Adrenal gland (tissue), 12 donors: Measurements from ENCODE around the gene RPS27A. TPM values are rescaled to one million over a fixed set of nuclear protein-coding genes. Genes with fewer than 3 reads are reported as not detected.

Experiments used
- DNase-seq, 7 donors: peaks; one replicate each; pipeline ENCODE4 v3.0.0-alpha.2; 2019 to 2020
- H3K27ac ChIP-seq, 5 donors: fragments of 200-600 bp; sonication (generic) in 4 of 5; 1 replicate in 3 of 5; 2 replicates in 2 of 5; pipeline versions ENCODE4 v1.5.1 to v1.8.0; 2016 to 2020; ENCODE audit warnings: mild to moderate bottlenecking in 1 of 5
- H3K27me3 ChIP-seq: fragments of 200-600 bp; 2 replicates; pipeline ENCODE4 v1.8.0; 2021
- H3K36me3 ChIP-seq, 2 donors: fragments of 200-600 bp; replicated peaks in 1 of 2; 1 replicate in 1 of 2; 2 replicates in 1 of 2; pipeline versions ENCODE4 v1.5.1 to v1.8.0; 2018 to 2022
- H3K4me1 ChIP-seq, 2 donors: fragments of 200-600 bp; replicated peaks in 1 of 2; 1 replicate in 1 of 2; 2 replicates in 1 of 2; pipeline versions ENCODE4 v1.5.1 to v1.8.0; 2018 to 2021
- H3K4me3 ChIP-seq, 4 donors: fragments of 200-600 bp; sonication (generic) in 3 of 4; one replicate each; pipeline ENCODE4 v1.5.1; 2016 to 2018
- H3K9me3 ChIP-seq, 3 donors: fragments of 200-600 bp; sonication (generic) in 1 of 3; replicated peaks in 1 of 3; 1 replicate in 2 of 3; 2 replicates in 1 of 3; pipeline versions ENCODE4 v1.5.1 to v1.8.0; 2016 to 2021
- POLR2A ChIP-seq, 2 donors: fragments of 450-650 bp; IDR thresholded peaks; one replicate each; pipeline ENCODE4 v1.6.1; 2017; ENCODE audit warnings: antibody characterized with exemption in 2 of 2, mild to moderate bottlenecking in 2 of 2, moderate library complexity in 1 of 2
- WGBS, 4 donors: extraction: QIAGEN DNeasy Blood & Tissue Kit in 2 of 4; methylation state at CpG; one replicate each; pipeline versions ENCODE4 v1.1.5 to v1.1.7; 2013 to 2017; 5-methylcytosine and 5-hydroxymethylcytosine counted together
- intact Hi-C, 2 donors: fragments of 100-400 bp; cut with DNase I; formaldehyde crosslinking; loops; one replicate each; pipeline versions ENCODE4 v1.14.1 to v1.15.0; 2022 to 2023
- polyA plus RNA-seq, 3 donors: library from polyadenylated mRNA; stranded (reverse); fragments of 200-250 nt in 2 of 3; fragments of 350-450 nt in 1 of 3; fragmentation: Illumina TruSeq in 1 of 3; extraction: RNeasy Lipid Tissue Mini Kit (QIAGEN cat#74804) in 1 of 3; gene quantifications; one replicate each; pipeline ENCODE4 v1.2.3, GENCODE V29; 2013 to 2014
- total RNA-seq, 9 donors: library from RNA; depleted of rRNA in 4 of 9; stranded (reverse); fragments of >200 nt in 4 of 9; fragments of 120-200 nt in 1 of 9; fragmentation: NEBNext Ultra II Directional in 1 of 9; extraction: Animal tissue kit (Norgen Biotek cat#: 25700) in 1 of 9; gene quantifications; one replicate each; pipeline versions ENCODE4 v1.1.0 to v1.2.4, GENCODE V29; 2013 to 2023
- TF ChIP-seq, protein P1 (sequence below), 6 experiments: fragments of 450-650 bp in 4 of 6; fragments of 200-600 bp in 2 of 6; sonication (generic) in 1 of 6; IDR thresholded peaks; 1 replicate in 5 of 6; 2 replicates in 1 of 6; pipeline versions ENCODE4 v1.5.1 to v1.8.0; 2016 to 2021; ENCODE audit warnings: antibody characterized with exemption in 6 of 6, mild to moderate bottlenecking in 2 of 6, moderate library complexity in 1 of 6
- donor health status: healthy with polysubstance abuse.
- donor health status: Bipolar disorder and iron deficiency.
- donor health status: DM: yes; HTN: yes; CAD: no.
- donor health status: DM: no; HTN: no; CAD: no.
- donor health status: DM: no; HTN: no; CAD: no.
- donor health status: DM: yes; HTN: yes; CAD: no.

RPS27A gene
- total and polyA plus RNA-seq, 12 donors = 493 to 1,820 (median 834) TPM

DNA sequence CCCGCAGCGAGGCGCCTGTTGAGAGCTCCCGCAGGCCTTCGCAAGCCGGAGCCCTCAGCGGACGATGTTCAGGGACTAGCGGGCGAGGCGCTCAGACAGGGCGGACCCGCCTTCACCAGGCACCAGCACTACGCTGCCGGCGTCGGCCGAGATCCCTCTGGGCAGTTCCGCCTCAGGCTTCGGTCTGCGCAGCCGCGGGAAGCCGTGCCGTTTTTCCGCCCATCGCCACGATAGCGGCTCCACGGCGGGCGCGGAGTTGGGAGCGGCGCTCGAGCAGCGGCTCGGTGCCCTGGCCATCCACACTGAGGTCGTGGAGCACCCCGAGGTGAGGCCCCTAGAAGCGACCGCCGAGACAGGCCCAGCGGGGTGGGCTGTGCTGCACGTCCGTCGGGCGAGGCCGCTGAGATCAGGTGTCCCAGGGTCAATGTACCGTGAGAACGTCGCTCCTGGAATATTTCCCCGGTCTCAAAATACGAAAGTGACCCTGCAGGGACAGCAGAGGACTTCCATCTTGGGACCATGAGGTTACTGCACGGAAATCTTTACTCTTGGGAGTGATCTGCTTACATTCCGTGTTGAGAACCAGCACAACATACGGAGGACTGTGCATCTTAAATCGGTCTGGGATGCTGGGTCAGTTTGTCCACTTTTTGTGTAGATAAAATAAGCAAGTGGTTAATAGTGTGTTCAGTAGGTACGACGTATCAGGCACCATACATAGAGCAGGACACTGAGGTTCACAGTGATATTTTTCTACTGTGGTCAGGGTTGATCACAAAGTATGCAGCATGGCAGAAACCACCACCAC lies 49.8 kb downstream of the RPS27A start:
- peak overlapping the region; percentile 71 to 98 (median 85) for H3K27ac ChIP-seq
- peak; percentile 83 to 93 (median 90) for DNase-seq
- TF ChIP-seq, protein P1, sequence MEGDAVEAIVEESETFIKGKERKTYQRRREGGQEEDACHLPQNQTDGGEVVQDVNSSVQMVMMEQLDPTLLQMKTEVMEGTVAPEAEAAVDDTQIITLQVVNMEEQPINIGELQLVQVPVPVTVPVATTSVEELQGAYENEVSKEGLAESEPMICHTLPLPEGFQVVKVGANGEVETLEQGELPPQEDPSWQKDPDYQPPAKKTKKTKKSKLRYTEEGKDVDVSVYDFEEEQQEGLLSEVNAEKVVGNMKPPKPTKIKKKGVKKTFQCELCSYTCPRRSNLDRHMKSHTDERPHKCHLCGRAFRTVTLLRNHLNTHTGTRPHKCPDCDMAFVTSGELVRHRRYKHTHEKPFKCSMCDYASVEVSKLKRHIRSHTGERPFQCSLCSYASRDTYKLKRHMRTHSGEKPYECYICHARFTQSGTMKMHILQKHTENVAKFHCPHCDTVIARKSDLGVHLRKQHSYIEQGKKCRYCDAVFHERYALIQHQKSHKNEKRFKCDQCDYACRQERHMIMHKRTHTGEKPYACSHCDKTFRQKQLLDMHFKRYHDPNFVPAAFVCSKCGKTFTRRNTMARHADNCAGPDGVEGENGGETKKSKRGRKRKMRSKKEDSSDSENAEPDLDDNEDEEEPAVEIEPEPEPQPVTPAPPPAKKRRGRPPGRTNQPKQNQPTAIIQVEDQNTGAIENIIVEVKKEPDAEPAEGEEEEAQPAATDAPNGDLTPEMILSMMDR (IDR thresholded peaks at IDR 0.05) = peak in 1 of 6 experiments; percentile 21
- TF ChIP-seq POLR2A (IDR thresholded peaks at IDR 0.05) = peak; percentile 62 to 94
- intact Hi-C loops = no loop called here
- WGBS, 4 donors = 1 to 15% (median 2%) methylated on average over 6 to 60 of the region's 60 CpGs
- H3K27me3 ChIP-seq = no peaks in the 10 kb centered on the region
- peaks cover 0 to 18% of the 10 kb centered on the region in 2 donors for H3K4me1 ChIP-seq
- H3K4me3 ChIP-seq = peak overlapping the region; percentile 16 to 81 (median 40)
- H3K9me3 ChIP-seq = no peaks in the 10 kb centered on the region
- no peaks in the 10 kb centered on the region for H3K36me3 ChIP-seq

DNA sequence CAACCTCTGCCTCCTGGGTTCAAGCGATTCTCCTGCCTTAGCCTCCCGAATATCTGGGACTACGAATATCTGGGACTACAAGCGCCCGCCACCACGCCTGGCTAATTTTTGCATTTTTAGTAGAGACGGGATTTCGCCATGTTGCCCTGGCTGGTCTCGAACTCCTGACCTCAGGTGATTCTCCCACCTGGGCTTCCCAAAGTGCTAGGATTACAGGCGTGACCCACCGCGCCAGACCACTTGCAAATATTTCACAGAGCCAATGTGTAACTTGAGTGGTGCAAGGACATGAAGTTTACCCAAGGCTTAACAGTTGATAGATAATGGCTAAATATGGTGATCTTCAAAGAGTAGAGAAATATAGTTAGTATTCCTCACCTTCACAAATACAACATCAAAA lies 50.6 kb downstream of the RPS27A start:
- WGBS, 4 donors = 97 to 98% (median 98%) methylated on average over 12 of the region's 12 CpGs
- H3K9me3 ChIP-seq = no peaks in the 10 kb centered on the region
- no peaks in the 10 kb centered on the region for H3K36me3 ChIP-seq
- no peak overlapping the region for H3K27ac ChIP-seq
- TF ChIP-seq, protein P1 (IDR thresholded peaks at IDR 0.05) = no peak
- TF ChIP-seq POLR2A (IDR thresholded peaks at IDR 0.05) = no peak
- no peaks in the 10 kb centered on the region for H3K27me3 ChIP-seq
- peaks cover 0 to 18% of the 10 kb centered on the region in 2 donors for H3K4me1 ChIP-seq
- intact Hi-C loops = no loop called here
- H3K4me3 ChIP-seq = peak overlapping the region in 2 of 4 donors; percentile 41 to 81
- DNase-seq = no peak

Other genes starting within 250 kb of the RPS27A start
- gene RTN4, start 182.2 kb upstream of the RPS27A start, total RNA-seq = 100 to 1,000 TPM; 114 to 538 (median 476) TPM
- 100 to 1,000 TPM; 240 to 694 (median 266) TPM for gene RTN4, start 182.2 kb upstream of the RPS27A start, polyA plus RNA-seq
- gene CLHC1, start 395 bp upstream of the RPS27A start, total RNA-seq = 10 to 100 TPM in 4 of 9 donors, 1 to 10 TPM in 5; 4.7 to 21.3 (median 9.7) TPM
- gene CLHC1, start 395 bp upstream of the RPS27A start, polyA plus RNA-seq = 10 to 100 TPM in 2 of 3 donors, 1 to 10 TPM in 1; 9.8 to 17.8 (median 16.5) TPM
- 10 to 100 TPM; 18.2 to 47.4 (median 29.1) TPM for gene MTIF2, start 36.5 kb downstream of the RPS27A start, total RNA-seq
- gene MTIF2, start 36.5 kb downstream of the RPS27A start, polyA plus RNA-seq = 10 to 100 TPM; 21.0 to 46.3 (median 34.7) TPM
- gene CCDC88A, start 187.2 kb downstream of the RPS27A start, total RNA-seq = 100 to 1,000 TPM in 1 of 9 donors, 10 to 100 TPM in 8; 18.5 to 101 (median 46.9) TPM
- gene CCDC88A, start 187.2 kb downstream of the RPS27A start, polyA plus RNA-seq = 10 to 100 TPM; 20.9 to 84.9 (median 31.9) TPM